ENCODE data around the gene CASP10. TPM values are rescaled to one million over a fixed set of nuclear protein-coding genes. Genes with fewer than 3 reads are reported as not detected.

Gene CASP10
- total RNA-seq, 4 donors from 2014 or later: 13.5 to 47.0 (median 15.3) TPM

DNA sequence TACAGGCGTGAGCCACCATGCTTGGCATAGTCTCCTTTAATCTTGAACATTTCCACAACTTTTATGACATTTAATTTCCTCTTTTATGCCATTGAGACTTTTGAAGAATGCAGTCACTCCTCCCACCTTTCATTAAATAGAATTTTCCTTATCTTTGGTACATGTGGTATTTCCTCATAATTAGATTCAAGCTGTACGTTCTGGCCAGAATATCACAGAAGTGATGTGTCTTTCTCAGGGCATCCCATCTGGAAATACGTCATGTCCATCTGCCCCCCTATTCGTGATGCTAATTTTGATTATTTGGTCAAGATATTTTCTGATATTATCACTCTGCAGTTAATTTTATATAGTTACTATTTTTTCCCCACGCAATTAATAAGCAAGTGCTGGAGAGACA, 16.9 kb downstream of the CASP10 start:
- no peak for ATAC-seq (ENCODE audit: low FRiP score)
- TF ChIP-seq, protein P1, sequence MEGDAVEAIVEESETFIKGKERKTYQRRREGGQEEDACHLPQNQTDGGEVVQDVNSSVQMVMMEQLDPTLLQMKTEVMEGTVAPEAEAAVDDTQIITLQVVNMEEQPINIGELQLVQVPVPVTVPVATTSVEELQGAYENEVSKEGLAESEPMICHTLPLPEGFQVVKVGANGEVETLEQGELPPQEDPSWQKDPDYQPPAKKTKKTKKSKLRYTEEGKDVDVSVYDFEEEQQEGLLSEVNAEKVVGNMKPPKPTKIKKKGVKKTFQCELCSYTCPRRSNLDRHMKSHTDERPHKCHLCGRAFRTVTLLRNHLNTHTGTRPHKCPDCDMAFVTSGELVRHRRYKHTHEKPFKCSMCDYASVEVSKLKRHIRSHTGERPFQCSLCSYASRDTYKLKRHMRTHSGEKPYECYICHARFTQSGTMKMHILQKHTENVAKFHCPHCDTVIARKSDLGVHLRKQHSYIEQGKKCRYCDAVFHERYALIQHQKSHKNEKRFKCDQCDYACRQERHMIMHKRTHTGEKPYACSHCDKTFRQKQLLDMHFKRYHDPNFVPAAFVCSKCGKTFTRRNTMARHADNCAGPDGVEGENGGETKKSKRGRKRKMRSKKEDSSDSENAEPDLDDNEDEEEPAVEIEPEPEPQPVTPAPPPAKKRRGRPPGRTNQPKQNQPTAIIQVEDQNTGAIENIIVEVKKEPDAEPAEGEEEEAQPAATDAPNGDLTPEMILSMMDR (IDR thresholded peaks at IDR 0.05): no peak
- DNase-seq (ENCODE audit: low spot score): no peak

DNA sequence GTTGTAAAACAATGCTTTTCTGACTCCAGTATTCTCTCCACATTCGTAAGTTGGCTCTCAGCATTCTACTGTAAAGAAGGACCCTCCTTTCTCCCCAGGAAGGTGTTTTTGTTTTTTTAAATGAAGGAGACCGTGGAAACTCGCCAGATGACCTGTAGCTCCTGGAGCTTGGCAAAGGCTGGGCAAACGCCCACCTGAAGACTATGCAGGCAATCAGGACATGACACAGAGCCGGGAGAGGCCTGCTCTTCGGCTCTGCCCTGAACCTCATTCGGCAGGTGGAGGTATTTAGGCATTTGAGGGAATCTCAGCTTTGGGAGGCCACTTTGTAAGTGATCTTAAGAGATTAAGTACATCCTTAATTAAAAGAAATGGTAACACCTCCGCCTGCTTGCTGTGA, 17.4 kb downstream of the CASP10 start:
- ATAC-seq (ENCODE audit: low FRiP score) (no peak), DNase-seq (ENCODE audit: low spot score) (no peak)
- TF ChIP-seq, protein P1 (IDR thresholded peaks at IDR 0.05): no peak

DNA sequence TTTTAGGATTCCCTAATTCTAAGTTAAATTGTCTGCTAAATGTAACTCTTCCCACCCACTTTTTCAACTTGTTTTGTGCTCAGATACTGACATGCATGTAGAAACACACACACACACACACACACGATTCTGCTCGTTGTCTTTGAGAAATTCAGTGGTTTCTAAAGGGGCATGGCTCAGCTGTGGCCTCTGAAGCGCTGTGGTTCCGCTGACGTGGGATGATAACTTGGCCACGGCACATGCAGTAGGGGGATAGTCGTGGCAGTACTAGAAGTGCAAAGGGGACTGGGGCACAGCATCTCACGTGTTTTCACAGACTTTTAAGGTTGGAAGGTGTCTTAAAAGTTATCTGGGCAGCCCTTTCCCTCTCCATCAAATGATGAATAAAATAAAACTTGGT, 18.4 kb downstream of the CASP10 start:
- TF ChIP-seq, protein P1 (IDR thresholded peaks at IDR 0.05): no peak
- DNase-seq (ENCODE audit: low spot score) (no peak), ATAC-seq (ENCODE audit: low FRiP score) (no peak)

DNA sequence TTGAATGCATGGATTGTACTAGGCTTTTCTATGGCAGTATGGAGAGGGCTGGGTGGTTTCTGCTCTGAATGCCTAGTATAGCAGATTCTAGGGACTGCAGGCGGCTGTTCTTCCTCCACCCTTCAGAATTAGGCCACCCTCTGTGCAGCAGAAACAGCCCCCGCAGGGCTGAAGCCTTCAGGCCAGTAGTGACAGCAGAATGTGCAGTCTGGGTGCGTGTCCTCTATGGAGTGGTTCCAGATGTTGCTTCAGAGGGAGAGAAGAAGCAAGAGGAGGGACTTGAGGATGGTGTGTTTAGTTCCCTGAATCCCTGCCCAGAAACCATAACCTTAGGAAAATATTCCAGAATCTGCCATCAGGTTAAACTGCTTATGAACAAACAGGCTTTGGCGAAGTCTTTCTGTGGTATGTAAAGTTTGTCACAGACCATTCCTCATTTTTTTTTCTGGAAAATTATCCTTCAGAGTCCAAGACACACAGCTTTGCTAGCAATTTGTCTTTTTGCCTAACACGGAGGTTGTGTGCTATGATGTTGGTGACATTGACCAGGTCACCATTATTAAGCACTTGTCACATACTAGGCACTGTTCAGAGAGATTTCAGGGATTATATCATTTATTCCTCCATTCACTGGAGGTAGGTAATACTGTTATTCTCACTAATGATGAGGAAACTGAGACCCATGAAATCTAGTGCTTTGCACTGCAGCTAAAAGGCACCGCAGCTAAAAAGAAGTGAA, 21.1 kb downstream of the CASP10 start:
- TF ChIP-seq, protein P1 (IDR thresholded peaks at IDR 0.05): no peak
- ATAC-seq (ENCODE audit: low FRiP score) (no peak), DNase-seq (ENCODE audit: low spot score) (no peak)

DNA sequence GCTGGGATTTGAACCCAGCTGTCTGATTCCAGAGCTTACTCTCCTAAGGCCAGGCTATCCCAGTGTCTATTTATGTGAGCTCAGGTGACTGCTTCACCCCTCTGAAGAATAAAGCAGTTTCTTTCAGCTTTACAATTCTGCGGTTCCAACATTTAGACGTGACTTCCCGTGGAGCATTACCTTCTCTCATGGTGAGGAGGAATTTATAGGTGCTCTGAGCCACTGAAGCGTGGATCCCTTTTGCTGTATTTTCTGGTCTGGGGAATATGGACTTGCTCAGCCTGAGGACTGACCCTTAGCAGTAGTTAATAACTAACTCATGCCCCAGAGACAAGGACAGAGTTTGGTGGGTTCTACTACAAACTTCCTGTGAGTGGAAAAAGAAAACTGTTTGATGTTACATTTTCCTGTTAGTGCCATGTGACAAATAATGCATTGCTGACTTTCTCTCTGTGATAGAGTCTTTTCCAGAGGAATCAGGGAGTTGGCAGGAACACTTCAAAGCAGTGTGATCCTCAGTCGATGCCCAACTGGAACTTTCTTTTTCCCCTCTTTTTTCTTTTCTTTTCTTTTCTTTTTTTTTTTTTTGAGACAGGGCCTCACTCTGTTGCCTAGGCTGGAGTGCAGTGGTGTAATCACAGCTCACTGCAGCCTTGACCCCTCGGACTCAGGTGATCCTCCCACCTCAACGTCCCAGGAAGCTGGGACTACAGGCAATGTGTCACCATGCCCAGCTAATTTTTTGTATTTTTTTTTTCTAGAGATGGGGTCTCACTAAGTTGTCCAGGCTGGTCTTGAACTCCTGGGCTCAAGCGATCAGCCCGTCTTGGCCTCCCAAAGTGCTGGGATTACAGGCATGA, 21.9 kb downstream of the CASP10 start:
- DNase-seq (ENCODE audit: low spot score) (no peak), ATAC-seq (ENCODE audit: low FRiP score) (no peak)
- TF ChIP-seq, protein P1 (IDR thresholded peaks at IDR 0.05): no peak

DNA sequence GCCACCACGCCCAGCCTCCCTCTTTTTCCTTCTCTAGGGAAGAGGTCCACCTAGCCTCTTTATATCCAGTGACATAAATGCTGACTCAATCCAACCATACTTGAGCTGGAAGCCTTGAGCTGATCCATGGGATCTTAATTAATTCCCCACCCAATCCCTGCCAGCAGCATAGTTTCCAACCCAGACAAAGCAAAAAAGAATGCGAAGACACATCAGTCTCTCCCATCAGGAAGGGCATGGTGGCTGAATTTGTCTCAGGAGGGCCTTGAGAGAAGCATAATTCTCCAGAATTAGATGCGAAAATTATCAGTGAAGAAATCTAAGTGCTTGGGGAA, 22.5 kb downstream of the CASP10 start:
- ATAC-seq (ENCODE audit: low FRiP score) (no peak), DNase-seq (ENCODE audit: low spot score) (no peak)
- TF ChIP-seq, protein P1 (IDR thresholded peaks at IDR 0.05): no peak
